Stimulated activated CD4-positive, alpha-beta T cell treated with anti-CD3 and anti-CD28 coated beads, Interleukin-12 subunit alpha, Interleukin-12 subunit beta, amount 100 ng/mL, for 4 hours (primary cell): ENCODE data around the gene PDE4B.

Experiments used
- DNase-seq: peaks from one replicate; pipeline ENCODE4 v3.0.0-alpha.2; 2020

PDE4B gene

DNA sequence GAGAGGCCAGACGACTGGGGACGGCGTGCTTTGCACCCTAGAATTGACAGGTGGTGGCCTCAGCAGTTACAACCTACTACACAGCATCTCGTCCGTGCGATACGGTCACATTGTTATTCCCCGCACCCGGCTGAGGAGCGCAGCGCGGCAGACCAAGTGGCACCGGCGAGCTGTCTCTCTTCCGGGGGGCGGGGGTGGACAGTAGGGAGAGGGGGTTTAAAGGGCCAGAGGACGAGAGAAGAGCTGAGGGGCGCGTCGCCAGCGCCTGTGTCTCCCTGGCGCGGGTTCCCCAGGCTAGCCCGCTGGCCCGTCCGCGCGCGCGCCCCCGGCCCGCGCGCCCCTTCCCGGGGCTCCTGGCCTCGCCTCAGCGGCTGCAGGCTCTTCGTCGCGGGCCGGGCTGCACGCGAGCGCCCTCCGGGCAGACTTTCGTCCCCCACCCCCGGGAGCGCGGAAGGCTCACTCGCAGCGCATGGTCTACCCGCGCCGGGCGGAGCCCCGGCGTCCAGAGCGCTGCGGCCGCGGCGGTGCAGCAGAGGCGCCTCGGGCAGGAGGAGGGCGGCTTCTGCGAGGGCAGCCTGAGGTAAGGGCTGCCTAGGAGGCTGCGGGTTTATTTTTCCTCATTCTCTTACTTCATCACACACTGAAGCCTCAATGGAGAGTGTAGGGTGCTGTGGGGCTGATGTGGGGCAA lies at the start of gene PDE4B:
Gene PDE4B (plus strand): TSS at position 227 of the 690 bp plus-strand sequence.
- DNase-seq = no peak

DNA sequence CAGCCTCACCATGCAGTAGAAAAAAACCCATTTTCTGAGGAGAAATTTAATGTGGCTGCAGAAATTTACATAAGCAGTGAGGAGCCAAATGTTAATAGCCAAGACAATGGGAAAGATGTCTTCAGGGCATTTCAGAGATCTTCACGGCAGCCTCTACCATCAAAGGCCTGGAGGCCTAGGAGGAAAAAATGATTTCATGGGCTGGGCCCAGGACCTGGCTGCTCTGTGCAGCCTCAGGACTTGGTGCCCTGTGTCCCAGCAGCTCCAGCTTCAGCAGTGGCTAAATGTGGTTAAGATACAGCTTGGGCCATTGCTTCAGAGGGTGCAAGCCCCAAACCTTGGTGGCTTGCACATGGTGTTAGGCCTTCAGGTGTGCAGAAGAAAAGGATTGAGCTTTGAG lies 48.0 kb upstream of the PDE4B start:
- no peak for DNase-seq

DNA sequence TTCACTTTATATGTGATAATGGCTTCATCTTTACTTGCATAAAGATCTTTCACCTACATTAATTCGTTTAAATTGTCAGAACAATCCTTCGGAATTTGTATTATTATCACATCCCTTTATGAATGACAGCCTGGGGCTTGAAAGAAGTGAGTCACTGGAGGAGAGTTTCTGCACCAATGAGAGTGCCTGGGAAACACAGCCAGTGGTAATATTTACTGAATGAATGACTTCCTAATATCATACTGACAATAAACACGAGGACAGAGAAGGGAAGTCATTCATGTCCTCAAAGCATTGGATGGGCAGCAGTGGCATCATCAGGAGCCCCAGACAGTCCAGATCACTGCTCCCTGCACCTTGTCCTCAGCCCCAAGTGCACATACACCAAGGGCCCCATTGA lies 40.7 kb upstream of the PDE4B start:
- no peak for DNase-seq

DNA sequence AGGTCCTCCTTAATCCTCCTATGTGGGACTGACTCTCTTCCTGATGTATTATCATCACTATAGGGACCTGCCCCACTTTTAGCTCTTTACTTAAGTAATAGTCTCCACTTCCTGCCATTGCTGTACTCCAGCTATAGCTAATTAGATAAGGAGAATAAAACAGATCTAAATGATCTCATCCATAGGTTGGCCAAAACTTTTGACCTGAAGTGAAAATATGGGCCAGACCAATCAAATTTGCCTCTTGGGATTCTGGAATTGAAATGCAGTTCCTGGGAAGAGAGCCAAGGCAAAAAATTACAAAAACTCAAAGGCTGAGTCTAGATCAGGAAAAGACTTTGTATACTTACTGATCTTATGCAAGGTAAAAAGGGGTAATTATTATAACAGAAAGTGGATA lies 36.1 kb upstream of the PDE4B start:
- DNase-seq = no peak

DNA sequence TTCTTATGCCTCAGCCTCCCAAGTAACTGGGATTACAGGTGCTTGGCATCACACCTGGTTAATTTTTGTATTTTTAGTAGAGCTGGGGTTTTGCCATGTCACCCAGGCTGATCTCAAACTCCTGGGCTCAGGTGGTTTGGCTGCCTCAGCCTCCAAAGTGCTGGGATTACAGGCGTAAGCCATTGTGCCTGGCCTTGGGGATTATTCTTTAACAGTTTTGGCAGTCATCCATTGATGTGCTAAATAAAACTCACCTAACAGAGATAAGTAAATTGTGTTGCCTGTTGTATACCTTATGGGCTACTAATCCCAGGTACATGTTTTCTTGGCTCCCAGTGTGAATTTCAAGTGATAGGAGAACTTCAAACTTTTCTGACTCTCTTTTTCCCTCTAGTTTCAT lies 35.2 kb upstream of the PDE4B start:
- DNase-seq = no peak

DNA sequence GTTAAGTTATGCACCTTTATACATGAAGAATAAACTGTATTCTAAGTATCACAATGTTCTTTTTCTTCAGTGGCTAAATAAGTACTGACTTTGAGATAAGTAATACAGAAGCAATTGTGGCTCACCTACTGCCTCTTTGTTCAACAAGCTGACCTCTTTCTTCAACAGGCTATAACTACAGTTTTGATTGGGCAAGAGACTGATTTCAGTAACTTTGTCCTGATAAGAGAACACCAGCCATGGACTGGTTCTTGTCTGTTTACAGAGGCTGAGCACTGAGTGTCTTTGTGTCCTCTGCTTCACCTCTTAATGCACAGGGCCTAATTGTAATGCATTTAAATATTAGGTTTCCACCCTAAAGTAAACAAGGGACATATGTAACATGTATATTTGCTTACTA lies 34.6 kb upstream of the PDE4B start:
- no peak for DNase-seq

DNA sequence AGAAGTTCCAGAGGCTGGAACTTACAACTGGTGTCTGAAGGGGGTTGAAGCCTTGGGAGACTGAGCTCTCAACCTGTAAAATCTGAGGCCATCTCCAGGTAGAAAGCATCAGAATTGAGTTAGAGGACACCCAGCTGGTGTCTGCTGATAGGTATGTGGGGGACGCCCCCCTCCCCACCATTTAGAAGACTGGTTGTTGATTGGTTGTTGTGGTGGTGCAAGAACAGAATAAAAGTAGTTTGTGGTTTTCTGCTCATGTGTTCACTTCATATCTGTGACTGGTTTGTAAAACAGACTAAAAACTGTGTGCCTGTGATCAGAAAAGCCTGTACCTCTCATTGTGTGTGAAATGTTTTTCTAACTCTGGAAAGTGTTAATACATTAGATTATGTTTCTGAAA lies 33.2 kb upstream of the PDE4B start:
- DNase-seq = no peak

DNA sequence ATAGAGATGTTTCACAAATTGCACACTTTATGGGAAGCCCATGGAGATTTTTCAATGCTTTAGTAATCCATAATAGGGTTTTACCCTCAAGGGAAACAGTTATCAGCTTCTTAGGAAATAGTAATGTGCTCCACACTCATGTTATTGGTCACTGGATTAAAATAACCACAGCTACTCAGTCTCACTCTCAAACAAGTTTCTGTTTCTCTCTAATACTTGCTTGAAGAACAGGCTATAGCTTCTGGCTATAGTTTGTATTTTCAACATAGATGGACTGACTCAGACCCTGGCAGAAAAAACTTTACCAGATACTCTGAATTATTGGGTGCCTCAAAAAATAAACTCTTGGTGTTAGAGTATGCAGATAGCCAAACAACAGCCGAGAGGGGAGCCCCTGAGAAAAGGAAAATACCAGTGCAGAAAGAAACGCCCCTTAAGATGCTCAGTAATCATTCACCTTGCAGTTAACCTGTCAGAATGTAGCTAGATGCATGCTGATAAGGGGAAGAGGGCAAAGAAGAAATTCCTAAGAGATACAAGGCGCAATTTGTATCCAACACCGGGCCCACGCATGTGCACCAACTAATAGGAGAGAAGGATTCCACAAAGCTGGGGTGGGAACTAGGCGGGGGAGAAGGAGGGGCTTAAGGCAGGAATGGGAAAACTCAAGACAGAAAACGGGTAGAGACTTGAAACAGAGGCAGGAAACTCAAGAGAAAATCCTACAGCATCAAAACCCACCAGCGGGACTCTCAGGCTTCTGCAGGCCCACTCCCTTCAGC lies 30.4 kb upstream of the PDE4B start:
- DNase-seq = no peak

DNA sequence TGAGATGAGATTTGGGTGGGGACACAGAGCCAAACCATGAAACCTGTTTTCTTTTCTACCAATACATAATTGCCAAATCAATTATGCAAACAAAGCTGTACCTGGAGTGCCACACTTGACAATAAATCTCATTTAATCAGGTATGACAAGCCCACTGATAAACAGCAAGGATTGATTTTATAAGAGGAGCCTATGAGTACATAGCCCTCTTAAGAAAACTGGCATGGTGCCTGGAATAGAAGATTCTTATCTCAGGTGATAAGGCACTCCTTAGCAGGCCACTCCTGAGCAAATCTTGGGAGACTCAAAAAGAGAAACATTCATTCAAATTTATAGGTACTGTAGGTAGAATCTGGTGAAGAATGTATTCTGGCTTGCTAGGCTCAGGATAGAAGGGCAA lies 28.6 kb upstream of the PDE4B start:
- DNase-seq = no peak

DNA sequence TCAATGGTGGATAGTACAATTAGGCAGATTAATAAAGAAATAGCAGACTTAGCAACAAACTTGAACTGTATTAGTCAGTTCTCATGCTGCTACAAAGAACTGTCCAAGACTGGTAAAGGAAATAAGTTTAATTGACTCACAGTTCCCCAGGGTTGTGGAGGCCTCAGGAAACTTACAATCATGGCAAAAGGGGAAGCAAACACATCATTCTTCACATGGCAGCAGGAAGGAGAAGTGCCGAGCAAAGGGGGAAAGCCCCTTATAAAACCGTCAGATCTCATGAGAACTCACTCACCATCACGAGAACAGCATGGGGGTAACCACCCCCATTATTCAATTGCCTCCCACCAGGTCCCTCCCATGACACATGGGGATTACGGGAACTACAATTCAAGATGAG lies 27.1 kb upstream of the PDE4B start:
- no peak for DNase-seq

DNA sequence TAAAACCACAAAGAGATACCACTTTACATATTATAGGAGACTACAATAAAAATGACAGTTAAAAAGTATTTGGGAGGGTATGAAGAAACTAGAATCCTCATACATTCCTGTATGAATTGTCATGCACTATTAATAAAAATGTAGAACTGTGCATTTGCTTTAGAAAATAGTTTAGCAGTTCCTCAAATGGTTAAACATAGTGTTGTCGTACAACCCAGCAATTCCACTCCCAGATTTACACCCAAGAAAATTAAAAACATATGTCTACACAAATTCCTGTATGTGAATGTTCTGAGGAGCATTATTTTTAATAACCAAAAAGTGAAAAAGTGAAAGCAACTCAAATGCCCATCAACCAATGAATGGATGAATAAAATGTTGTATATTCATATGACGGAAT lies 23.1 kb upstream of the PDE4B start:
- DNase-seq = no peak

DNA sequence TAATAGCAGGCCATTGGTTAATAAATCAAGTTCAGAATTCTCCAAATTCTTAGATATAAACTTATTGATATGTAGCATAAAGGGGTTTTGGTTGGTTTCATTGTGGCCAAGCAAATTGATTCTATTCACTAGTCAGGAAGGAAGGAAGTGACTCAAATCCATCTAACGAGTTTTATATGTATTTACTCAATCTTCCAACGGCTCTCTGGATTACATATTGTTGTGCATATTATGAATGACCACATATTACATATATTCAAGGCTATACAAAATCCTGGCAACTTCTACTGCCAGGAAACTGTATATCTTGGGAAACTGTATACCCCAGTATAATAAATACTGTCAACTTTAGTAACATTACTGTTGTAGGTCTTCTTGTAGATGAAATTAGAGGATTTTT lies 20.1 kb upstream of the PDE4B start:
- DNase-seq = no peak

DNA sequence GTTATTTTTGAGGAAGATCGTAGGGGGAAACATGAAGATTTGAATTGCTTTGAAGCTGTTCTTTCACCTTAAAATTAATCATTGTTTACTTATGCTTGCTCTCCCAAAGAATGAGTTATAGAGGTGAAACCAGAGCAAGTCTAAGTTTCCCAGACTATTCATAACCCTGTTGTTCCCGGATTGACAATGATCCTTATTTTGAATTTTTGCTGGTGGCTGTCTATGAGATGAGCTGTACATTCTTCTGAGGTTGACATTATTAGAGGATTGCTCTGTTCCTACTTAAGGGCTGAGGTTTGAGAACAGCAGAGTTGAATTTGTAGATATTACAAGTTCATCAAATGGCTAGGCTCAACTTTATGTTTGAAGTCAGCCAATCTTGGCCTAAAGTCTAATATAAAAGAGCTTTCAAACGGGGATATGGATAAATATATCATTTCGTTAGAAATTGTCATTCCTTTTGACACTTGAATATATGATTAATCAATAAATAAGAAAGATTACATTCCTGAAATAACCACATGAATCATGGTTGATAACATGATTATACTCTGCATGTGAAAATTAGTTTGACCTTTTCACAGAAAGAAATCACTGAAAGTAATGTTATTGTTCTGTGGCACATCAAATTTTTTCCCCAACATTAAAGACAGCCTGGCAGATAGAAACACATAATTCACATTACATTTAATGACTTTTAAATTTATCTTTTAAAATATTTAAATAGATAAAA lies 19.1 kb upstream of the PDE4B start:
- no peak for DNase-seq

DNA sequence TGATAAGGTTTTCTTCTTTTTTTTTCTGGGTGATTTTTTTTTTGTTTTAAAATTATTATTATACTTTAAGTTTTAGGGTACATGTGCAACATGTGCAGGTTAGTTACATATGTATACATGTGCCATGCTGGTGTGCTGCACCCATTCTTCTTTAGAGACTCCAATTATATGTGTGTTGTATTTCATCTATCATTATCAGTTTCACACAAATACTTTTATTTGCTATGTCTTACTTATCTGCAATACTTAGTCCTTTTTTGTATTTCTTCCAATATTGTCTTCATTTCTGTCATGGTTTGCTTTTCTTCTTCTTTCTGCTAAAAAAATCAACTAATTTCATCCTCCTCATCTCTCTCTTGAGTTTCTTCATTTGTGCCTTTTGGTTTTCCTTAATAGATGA lies 3.9 kb upstream of the PDE4B start:
- DNase-seq = no peak

DNA sequence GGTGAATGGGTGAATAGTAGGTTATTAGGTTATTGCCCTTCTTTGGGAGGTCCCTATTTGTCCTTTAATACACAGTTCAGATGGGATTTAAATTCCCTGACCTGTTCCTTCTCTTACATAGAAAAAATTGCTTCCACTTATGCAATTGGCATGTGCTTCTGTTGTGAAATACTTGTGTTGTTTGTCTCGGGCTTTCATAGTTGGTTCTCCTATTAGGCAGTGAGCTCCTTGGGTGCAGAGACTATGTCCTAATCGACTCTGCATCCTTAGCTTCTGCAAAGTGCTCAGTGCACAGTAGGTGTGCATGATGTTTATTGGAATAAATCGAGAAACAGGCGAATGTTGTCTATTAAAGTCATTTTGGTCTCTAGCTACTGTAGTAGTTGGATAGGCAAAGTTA lies 1.3 kb upstream of the PDE4B start:
- no peak for DNase-seq

DNA sequence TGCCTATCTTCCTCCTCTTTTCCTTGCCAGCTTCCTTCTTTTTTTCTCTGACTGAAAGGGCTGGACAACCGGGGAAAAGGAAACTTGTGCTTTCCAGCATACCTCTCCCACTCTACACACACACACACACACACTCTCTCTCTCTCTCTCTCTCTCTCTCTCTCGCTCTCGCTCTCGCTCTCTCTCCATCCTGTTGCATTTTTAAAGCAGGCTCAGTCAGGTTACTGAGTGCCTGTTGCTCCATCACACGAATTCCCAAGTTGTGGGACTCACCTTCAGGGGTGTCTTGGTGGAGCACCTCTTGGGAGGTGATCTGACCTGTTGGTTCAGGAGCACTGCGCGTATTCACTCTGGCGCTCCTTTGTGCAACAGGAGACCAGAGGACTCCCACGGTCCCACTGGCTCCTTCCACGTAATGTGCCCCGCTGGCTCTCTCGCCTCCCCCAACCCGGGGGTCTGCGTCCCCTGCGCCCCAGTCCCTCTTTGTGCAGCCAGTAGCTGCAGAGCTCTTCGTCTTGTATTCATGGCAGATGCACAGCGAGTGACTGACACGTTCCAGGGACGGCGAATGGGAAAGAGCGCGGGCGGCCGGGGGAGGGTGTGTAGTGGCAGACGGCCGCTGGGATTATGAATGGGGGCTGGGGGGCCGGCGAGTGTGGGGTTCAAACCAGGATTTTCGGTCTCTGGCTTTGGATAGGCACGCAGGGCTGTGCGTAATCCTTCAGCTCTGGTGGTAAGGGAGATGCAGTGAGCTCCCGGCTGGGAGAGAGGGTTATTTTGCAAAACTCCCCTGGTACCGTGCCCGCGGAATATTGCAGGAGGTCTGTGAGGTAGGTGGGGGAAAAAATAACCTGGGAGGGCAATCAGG lies 660 bp upstream of the PDE4B start:
- DNase-seq = no peak

DNA sequence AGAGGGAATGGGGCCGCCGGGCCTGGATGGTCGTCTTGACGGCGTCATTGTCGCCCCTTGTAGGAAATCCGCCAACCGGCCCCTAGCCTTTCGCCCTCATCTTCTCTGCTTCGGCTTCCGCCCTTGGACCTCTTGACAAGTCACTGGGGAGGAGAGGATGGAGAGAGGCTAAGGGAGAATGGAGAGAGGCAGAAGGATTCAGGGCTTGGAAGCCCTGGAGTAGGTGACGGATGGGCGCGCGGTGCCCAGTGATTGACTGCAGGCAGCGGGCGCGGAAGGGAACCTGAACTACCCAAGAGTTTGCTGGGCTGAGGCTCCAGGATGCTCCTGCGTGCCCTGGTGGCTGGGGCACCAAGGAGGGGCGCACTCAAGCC lies 651 bp downstream of the PDE4B start:
- DNase-seq = no peak

DNA sequence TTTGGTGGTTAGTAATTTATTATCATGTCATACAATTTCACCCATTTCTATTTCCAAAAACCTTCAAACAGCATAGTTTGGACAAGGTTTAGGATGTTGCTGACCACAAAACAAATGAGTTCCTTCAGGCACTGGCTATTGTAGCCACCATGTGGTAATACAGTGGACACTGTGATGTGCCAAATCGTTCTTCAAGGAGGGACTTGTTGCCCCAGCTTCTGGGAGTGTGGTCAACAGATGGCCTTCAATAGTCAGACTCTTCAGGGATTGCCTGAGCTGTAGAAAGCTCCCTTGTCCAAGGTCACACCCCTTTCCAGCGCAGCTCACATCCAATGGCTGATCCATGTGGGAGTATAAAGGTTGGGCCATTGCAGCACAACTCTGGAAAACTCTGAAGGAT lies 2.6 kb downstream of the PDE4B start:
- DNase-seq = no peak

DNA sequence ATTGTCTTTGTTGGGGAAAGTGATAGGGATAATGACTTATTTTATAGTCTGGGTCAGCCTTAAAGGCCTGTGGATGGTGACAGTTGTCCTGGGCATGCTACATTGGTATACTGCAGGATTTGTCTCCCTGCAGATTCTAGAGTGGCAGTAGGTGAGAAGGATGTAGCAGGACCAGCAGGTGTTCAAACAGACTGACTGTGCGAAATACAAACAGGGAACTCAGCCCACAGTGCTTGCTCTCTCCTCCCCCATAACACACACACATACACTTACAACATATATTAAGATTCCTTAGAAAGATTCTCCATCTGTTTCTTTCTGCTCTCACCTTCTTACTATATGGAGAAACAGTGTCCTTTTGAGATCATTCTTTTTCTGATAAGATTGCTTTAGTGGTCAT lies 6.9 kb downstream of the PDE4B start:
- no peak for DNase-seq

DNA sequence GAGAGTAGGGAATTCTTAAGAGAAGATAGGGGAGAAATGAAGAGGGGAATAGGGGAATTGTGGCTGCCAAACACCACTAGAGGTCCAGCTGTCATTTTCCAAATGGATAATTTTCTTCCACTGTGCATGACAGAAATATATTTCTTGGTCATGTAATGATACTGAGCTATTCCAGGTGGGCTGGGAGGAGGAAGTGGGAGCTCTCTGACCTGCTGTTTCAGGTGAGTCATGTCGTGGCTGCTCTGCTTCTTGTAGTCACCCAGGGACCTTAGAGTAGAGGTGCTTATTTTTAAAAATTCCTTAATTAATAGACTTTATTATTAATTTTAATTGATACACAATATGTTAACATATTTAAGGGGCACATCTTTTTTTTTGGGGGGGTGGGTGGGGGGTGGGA lies 11.9 kb downstream of the PDE4B start:
- DNase-seq = no peak

DNA sequence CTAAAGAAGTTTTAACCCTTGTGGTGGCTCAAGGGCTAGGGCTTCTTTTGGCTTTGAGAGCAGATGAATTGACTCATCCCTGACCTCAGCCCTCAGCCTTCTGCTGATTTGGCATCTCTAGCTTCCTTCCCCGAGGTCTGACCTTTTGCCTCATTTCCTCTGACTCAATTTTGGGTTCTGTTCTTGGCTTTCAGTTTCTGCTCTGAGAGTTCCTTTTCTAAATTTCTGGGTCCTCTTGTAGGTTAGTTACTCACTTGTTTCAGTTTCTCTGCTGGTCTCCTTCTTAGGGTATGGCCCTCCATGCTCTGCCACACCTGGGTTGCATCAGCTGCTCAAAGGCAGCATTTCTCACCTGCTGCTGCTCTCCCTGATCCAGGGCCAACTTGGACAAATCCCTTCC lies 19.4 kb downstream of the PDE4B start:
- DNase-seq = peak; percentile 16

DNA sequence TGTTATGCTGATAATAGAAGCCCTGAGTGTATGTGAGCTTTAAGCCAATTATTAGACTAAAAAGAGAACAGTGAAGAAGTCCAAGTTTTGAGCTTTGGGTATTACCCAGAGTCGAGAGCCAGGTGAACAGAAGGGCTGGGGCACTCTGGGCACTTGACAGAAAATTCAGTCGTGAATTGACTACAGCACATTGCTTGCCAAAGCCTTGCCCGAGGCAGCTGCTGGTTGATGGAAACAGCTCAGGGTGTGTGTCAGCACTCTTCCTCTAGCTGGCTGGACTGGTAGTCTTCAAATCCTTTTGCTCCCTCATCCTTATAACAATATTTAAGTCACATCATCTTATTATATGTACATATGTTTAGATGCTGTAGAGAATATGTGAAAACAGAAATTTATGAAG lies 21.3 kb downstream of the PDE4B start:
- no peak for DNase-seq

DNA sequence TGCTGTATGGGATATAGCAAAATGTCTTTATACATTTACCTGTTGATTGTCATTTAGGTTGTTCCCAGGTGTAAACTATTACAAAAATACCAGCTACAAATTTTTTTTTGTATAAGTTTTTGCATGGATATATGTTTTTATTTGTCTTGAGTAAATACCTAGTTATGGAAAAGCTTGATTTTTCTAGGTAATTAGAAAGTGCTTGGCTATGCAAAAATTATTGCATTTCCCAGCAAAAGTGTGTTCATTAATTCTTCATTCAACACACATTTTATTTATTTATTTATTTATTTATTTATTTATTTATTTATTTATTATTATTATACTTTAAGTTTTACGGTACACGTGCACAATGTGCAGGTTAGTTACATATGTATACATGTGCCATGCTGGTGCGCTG lies 22.1 kb downstream of the PDE4B start:
- DNase-seq = no peak
